Activated CD8-positive, alpha-beta memory T cell treated with anti-CD3 and anti-CD28 coated beads, Interleukin-2, amount 50 U/mL, for 24 hours (primary cell): Measurements from ENCODE around the gene CLEC10A.
A peak's percentile ranks its signal among the peaks of the same experiment; 100 is the strongest.
"Not testable (repeated sequence)": the region's sequence is repeated elsewhere in the genome, so short reads cannot be mapped to it uniquely, and the experiment has no call there.

Source experiments
- DNase-seq: peaks from one replicate; pipeline ENCODE4 v3.0.0-alpha.2; 2020; ENCODE audit errors: extremely low read depth

CLEC10A gene

GRCh38 chr17:7072406-7072805, 7.6 kb downstream of the CLEC10A start:
- DNase-seq, result no peak

GRCh38 chr17:7070712-7071111, 9.3 kb downstream of the CLEC10A start:
- DNase-seq, result no peak

GRCh38 chr17:7068268-7068667, 11.8 kb downstream of the CLEC10A start:
- no peak for DNase-seq

- DNase-seq, result no peak
Observed at GRCh38 chr17:7067198-7067597, 12.9 kb downstream of the CLEC10A start.

- no peak for DNase-seq
Observed at GRCh38 chr17:7064261-7064660, 15.8 kb downstream of the CLEC10A start.

- DNase-seq, result no peak
Observed at GRCh38 chr17:7063518-7064094, 16.4 kb downstream of the CLEC10A start.

GRCh38 chr17:7060165-7060891, 19.7 kb downstream of the CLEC10A start:
- DNase-seq, result no peak

GRCh38 chr17:7058831-7059447, 21.1 kb downstream of the CLEC10A start:
- no peak for DNase-seq

GRCh38 chr17:7056386-7056785, 23.7 kb downstream of the CLEC10A start:
- DNase-seq, result no peak

- DNase-seq, result not testable (repeated sequence)
Observed at GRCh38 chr17:7050583-7050982, 29.5 kb downstream of the CLEC10A start.

- DNase-seq, result no peak
Observed at GRCh38 chr17:7048968-7049367, 31.1 kb downstream of the CLEC10A start.

GRCh38 chr17:7047566-7047965, 32.5 kb downstream of the CLEC10A start:
- no peak for DNase-seq

GRCh38 chr17:7046725-7047397, 33.2 kb downstream of the CLEC10A start:
- peak; percentile 61 for DNase-seq

GRCh38 chr17:7046127-7046724, 33.8 kb downstream of the CLEC10A start:
- no peak for DNase-seq

GRCh38 chr17:7045492-7046126, 34.4 kb downstream of the CLEC10A start:
- DNase-seq, result no peak

GRCh38 chr17:7043497-7044198, 36.4 kb downstream of the CLEC10A start, which contains the start of gene SLC16A11:
Gene SLC16A11 (minus strand): TSS chr17:7044092. CDS start chr17:7043513, 579 bp downstream.
- no peak for DNase-seq

GRCh38 chr17:7043182-7043496, 36.9 kb downstream of the CLEC10A start:
- DNase-seq, result no peak

- DNase-seq, result no peak
Observed at GRCh38 chr17:7042501-7043181, 37.4 kb downstream of the CLEC10A start.

- DNase-seq, result no peak
Observed at GRCh38 chr17:7041607-7042500, 38.2 kb downstream of the CLEC10A start.

- DNase-seq, result no peak
Observed at GRCh38 chr17:7039832-7040231, 40.2 kb downstream of the CLEC10A start.
